Neural cell (in vitro differentiated cells): Measurements from ENCODE around the gene OBP2A.

Experiments
- CTCF ChIP-seq: fragments of 450-650 bp; IDR thresholded peaks from 2 replicates; pipeline ENCODE4 v1.5.1; 2014; ENCODE audit warnings: antibody characterized with exemption, mild to moderate bottlenecking, moderate library complexity; ENCODE audit not compliant: poor library complexity, severe bottlenecking
- EP300 ChIP-seq: fragments of 450-650 bp; conservative IDR thresholded peaks from 2 replicates; pipeline ENCODE4 v1.6.1; 2014; ENCODE audit warnings: antibody characterized with exemption, mild to moderate bottlenecking, moderate library complexity; ENCODE audit not compliant: poor library complexity, severe bottlenecking
- EZH2 ChIP-seq: fragments of 200-600, 300-800 bp; shearing (Covaris generic), sonication (generic); IDR thresholded peaks from 2 replicates; pipeline ENCODE4 v1.6.1; 2014; ENCODE audit warnings: antibody characterized with exemption, low read length, borderline replicate concordance, mild to moderate bottlenecking; ENCODE audit not compliant: insufficient read depth, poor library complexity, severe bottlenecking
- MXI1 ChIP-seq: fragments of 450-650 bp; conservative IDR thresholded peaks from 2 replicates; pipeline ENCODE4 v1.6.1; 2014; ENCODE audit warnings: antibody characterized with exemption, mild to moderate bottlenecking; ENCODE audit not compliant: poor library complexity, severe bottlenecking
- POLR2AphosphoS5 ChIP-seq: IDR thresholded peaks from 2 replicates; pipeline ENCODE4 v1.6.1; 2012
- RAD21 ChIP-seq: fragments of 450-650 bp; conservative IDR thresholded peaks from 2 replicates; pipeline ENCODE4 v1.6.1; 2014; ENCODE audit warnings: antibody characterized with exemption, mild to moderate bottlenecking, moderate library complexity
- REST ChIP-seq: IDR thresholded peaks from 2 replicates; pipeline ENCODE4 v1.6.1; 2012; ENCODE audit warnings: borderline replicate concordance
- SMC3 ChIP-seq: fragments of 450-650 bp; conservative IDR thresholded peaks from 2 replicates; pipeline ENCODE4 v1.6.1; 2014; ENCODE audit warnings: antibody characterized with exemption, mild to moderate bottlenecking, moderate library complexity; ENCODE audit not compliant: poor library complexity
- TAF1 ChIP-seq: IDR thresholded peaks from 2 replicates; pipeline ENCODE4 v1.6.1; 2012; ENCODE audit warnings: low read depth

GRCh38 chr9:135550344-135550918, 4.5 kb downstream of the OBP2A start:
- TF ChIP-seq EP300 = no peak
- no peak for TF ChIP-seq CTCF
- no peak for TF ChIP-seq REST
- TF ChIP-seq POLR2AphosphoS5 = no peak
- no peak for TF ChIP-seq EZH2
- TF ChIP-seq MXI1 = no peak
- no peak for TF ChIP-seq TAF1
- no peak for TF ChIP-seq SMC3
- TF ChIP-seq RAD21 = no peak
